KOPT-K1 (cell line): ENCODE results near the gene ANK3.

Source experiments
- H3K27ac ChIP-seq: fragments of 200-600 bp; sonication (generic); 2 replicates; pipeline ENCODE4 v1.5.1; 2016; ENCODE audit warnings: antibody characterized with exemption, mild to moderate bottlenecking, low read depth, low read length; ENCODE audit not compliant: poor library complexity, severe bottlenecking
- H3K36me3 ChIP-seq: fragments of 200-600 bp; sonication (generic); 2 replicates; pipeline ENCODE4 v1.5.1; 2017; ENCODE audit warnings: antibody characterized with exemption, mild to moderate bottlenecking, low read length, moderate library complexity; ENCODE audit not compliant: insufficient read depth
- H3K9me3 ChIP-seq: fragments of 200-600 bp; sonication (generic); 2 replicates; pipeline ENCODE4 v1.5.1; 2017; ENCODE audit warnings: antibody characterized with exemption, low read length, mild to moderate bottlenecking; ENCODE audit not compliant: insufficient read depth, poor library complexity, severe bottlenecking

The ANK3 gene

DNA sequence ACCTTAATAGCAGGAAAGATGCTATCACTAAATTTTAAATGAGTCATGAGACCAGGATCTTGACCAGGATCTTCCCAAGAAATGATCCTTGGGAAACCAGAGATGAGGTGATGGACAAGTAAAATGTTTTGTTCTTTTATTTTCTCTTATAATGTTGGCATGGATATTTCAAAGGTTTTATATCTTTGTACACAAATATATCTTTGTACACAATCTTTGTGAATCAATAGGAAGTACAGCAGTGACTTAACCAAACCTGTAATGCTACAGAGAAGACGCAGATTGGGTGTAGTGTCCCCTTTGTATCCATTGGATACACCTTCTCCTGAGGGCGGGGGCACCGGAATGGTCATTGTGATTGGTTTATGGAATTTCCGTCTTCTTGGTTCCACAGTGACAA is 303.3 kb downstream of the ANK3 start:
- Histone ChIP-seq H3K36me3 (no peaks in the 10 kb centered on the region), H3K9me3 (no peaks in the 10 kb centered on the region), H3K27ac (no peak overlapping the region)

DNA sequence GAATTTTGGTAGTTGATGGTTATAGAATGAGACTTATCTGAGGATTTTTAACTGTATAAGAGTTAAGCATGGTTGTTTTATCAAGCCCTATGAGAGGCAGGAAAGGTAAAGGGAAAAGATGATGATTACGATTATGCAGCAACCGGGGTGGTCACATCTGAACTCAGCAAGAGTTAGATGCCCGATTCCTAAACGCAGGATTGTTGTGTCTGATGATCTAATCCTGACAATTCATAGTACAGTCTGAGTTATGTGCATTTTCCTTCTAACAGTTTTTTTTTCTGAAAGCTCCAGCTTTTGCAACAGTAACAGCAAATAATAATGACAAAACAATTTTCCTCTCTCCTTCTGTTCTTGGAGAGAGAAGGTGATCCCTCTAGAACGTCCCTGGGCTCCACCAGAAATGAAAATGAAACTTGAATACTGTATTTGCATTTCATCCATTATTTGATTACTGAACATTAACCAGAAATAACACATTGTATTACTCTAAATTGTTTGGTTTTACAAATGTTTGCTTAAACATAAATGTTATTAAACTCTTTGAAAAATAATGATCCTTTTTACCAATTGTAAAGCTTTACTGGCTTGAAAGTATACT is 306.8 kb downstream of the ANK3 start:
- Histone ChIP-seq H3K36me3 (no peaks in the 10 kb centered on the region), H3K9me3 (no peaks in the 10 kb centered on the region), H3K27ac (no peak overlapping the region)

DNA sequence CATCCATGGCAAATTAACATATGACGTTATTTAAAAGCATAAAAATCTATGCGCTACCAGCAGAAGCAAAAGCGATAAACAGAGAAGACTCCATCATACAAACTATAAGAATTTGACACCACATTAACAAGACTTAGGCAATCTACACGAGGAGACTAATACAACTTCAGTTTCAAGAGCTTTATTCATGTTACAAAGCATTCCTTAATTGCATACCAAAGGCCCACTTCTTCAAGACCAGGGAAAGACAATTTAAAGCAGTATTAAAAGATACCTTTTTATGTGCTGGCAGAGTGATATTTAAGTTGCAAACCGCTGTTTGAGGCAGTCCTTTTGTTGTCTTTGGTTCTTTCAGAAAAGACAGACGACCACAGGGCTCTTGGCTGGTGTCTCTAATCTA is 307.3 kb downstream of the ANK3 start:
- Histone ChIP-seq H3K36me3 (no peaks in the 10 kb centered on the region), H3K27ac (no peak overlapping the region), H3K9me3 (no peaks in the 10 kb centered on the region)

DNA sequence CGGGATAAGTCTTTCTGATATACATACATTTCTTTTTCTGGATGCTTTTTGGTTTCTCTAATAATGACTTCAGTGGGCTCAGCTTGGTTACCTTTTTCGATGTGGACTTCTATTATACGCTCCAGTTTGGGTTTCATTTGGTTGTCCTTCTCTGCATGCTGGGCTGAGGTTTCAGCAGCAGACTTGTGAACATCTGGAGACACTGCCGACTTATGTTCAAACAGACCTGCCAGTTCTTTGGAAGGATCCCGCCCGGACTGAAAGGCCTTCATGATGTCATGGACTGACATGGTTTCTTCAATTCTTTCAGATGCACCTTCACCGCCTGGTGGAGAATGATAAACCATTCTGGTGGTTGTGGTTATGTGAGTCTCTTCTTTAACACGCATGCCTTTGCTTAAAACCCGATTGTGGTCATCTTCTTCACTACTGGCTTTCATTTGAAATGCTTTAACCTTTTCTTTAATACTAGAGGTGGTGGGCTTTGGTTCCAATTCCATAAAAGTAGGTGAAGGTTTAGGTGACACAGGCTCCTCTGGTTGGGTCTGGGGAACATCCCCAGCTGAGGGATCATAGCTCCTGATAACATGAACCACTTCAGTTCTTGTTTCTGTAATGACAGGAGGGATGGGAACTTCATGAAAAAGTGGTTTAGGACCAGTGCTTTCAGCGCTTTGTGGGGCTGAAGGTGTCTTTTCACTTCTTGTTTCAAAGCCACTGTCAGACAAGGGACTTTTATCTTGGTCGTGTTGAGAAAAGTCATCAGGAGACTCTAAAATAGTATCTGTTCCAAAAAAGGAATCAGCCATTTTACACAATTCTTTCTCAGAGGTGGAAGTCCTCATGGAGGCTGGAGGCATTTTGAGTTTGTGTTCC is 315.7 kb downstream of the ANK3 start:
- no peak overlapping the region for H3K27ac ChIP-seq
- no peaks in the 10 kb centered on the region for H3K9me3 ChIP-seq

DNA sequence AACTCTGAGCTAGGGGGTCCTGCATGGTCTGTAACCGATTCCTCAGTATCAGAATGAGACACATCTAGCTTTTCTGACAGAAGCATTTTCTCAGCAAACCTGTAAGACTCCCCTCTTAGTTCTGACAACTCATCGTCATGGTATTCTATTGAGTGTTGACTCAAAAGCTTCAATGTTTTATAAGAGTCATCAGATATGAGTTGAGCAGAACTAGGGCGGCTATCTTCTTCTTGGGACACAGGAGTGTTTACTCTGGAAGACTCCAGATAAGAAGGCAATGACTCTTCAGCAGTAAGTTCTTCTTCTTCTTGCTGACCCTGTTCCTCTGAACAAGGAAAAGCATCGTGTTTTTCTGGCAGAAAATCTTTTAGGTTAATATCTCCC is 316.3 kb downstream of the ANK3 start:
- H3K27ac ChIP-seq, result no peak overlapping the region

More for the DNA sequence above, 315.7 kb downstream of the ANK3 start:
- no peaks in the 10 kb centered on the region for H3K36me3 ChIP-seq

DNA sequence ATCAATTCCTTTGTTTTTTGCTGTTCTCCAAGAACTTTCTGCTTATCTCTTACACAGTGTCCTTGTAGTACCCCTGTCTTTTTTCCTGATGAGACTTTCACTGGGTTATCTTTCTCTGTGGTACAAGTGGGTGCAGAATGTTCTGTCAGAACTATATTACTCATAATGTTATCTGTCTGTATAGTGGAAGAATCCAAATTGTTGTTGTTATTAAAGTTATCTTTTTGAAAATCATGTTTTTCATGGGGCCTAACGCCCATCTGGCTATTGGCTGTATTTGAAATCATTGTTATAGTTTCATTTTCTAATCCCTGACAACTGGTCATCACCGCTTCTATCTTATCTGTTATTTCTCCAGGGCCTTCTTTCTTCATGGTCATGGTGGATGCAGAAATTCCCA is 320.4 kb downstream of the ANK3 start:
- Histone ChIP-seq H3K27ac (no peak overlapping the region), H3K9me3 (no peaks in the 10 kb centered on the region), H3K36me3 (no peaks in the 10 kb centered on the region)

More for the DNA sequence above, 316.3 kb downstream of the ANK3 start:
- no peaks in the 10 kb centered on the region for H3K36me3 ChIP-seq
- H3K9me3 ChIP-seq, result no peaks in the 10 kb centered on the region

DNA sequence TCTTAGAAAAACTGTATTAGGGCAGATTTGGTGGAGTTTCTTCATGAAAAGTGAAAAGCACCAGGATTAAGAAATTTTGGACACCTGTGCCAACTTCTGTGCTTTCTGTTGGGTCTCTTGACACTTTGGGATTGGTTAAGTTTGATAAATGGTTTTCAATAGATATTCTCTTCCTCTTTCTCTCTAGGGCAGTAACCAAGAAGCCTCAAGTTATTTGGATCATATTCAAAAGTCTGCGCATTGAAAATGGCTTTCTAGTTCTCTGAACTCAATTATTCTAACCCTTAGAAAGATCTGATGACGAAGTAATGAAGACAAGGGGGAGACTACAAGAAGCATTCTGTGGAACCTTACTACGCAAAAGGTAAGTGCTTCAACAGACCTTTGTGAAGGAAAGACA is 339.3 kb downstream of the ANK3 start:
- Histone ChIP-seq H3K9me3 (no peaks in the 10 kb centered on the region), H3K27ac (no peak overlapping the region), H3K36me3 (no peaks in the 10 kb centered on the region)

DNA sequence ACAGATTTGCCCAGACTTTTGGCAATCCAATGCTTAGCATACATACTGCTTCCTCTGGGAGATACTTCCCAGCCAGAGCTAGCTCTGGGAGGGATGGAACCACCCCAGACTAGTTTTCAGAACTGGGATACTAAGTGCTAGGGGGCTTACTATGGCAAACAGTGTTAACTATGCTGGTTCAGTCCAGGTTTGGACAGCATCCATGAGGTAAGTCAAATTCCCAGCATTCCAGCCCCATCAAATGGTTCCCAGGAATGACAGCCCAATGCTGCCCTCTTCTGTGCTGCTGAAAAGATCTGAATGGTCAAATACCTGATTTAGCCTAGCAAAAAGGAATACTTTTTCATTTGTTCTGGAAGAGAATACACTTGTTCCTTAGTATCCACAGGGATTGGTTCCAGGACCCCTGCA is 341.6 kb downstream of the ANK3 start:
- no peaks in the 10 kb centered on the region for H3K9me3 ChIP-seq
- H3K36me3 ChIP-seq, result no peaks in the 10 kb centered on the region
- H3K27ac ChIP-seq, result no peak overlapping the region

DNA sequence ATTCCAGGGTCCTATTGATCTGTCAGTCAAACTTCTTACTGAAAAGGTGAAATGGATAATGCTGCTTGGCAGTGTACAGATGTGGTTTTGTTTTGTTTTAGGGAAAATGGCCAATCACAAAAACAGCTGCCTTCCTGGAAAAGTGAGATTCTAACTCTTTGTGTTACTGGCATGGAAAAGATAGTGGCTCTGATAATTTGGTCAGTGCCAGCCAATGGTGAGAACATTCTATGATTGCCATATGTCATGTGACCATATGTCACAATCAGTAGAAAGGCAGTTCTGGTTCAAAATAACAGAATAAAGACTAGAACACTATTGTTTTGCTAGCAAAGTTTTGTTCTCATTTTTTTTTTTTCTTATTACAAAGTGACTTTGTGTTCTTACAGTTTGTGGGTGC is 344.1 kb downstream of the ANK3 start:
- Histone ChIP-seq H3K36me3 (no peaks in the 10 kb centered on the region), H3K9me3 (no peaks in the 10 kb centered on the region), H3K27ac (no peak overlapping the region)

DNA sequence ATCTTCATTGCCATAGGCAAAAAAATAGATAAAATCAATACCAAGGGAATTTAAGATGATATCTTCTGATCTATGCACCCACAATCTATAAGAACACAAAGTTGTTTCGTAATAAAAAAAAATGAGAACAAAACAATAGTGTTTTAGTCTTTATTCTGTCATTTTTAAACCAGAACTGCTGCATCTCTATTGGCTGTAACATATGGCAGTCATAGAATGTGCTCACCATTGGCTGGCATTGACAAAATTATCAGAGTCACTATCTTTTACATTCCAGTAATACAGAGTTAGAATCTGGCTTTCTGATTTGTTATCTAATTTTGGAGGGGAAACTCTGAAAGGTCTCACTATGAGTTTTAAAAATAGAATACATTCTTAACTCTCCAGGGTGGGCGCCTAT is 344.7 kb downstream of the ANK3 start:
- H3K27ac ChIP-seq, result no peak overlapping the region
- no peaks in the 10 kb centered on the region for H3K36me3 ChIP-seq
- no peaks in the 10 kb centered on the region for H3K9me3 ChIP-seq

DNA sequence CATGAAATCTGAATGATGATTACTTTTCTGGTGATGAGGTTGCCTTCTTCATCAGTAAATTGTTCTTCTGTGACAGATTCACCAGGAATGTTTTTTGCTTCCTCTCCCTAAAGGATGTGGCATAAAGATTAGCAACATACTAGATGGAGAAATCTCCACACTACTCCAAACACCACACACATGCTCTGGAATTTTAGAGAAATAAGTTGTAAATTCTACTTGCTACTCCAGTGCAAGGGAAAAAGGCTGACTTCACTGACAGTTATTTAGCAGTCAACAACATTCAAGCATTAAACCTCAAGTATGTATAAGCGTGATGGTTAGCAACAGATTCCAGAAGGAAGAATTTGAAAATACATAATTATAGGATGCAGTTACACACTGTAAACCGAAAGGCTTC is 345.4 kb downstream of the ANK3 start:
- H3K9me3 ChIP-seq, result no peaks in the 10 kb centered on the region
- H3K27ac ChIP-seq, result no peak overlapping the region

DNA sequence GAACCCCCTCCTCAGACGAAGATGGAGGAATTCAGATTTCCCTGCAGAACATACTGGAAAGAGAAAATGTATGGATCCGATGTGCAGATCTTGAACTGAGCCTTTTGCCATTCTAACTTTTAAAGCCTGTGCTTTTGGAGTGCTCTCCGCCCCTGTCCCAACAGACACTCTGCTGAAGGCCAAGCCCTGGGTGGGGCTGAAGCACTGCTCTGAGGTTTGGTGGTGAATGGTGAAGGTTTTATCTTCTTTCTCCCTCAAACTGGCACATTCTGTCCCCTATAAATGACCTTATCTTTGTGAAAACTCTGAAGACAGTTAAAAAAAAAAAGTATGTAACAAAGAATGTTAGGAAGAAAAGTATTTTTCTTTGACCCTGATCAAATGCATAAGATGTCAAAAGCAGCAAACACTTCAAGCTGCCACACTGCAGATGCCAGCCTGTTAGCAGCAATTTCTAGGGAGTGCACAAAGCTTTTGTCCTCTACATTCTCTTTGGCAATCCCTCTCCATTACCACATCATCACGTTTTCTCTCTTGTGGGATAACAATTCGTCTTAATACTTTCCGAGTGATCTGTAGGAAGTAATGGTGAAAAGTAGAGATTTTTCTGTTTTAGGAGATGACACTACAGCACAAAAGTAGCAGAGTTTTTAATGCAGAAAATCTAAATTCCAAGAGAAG is 346.0 kb downstream of the ANK3 start:
- Histone ChIP-seq H3K9me3 (no peaks in the 10 kb centered on the region), H3K36me3 (no peaks in the 10 kb centered on the region), H3K27ac (no peak overlapping the region)

More for the DNA sequence above, 345.4 kb downstream of the ANK3 start:
- H3K36me3 ChIP-seq, result no peaks in the 10 kb centered on the region

DNA sequence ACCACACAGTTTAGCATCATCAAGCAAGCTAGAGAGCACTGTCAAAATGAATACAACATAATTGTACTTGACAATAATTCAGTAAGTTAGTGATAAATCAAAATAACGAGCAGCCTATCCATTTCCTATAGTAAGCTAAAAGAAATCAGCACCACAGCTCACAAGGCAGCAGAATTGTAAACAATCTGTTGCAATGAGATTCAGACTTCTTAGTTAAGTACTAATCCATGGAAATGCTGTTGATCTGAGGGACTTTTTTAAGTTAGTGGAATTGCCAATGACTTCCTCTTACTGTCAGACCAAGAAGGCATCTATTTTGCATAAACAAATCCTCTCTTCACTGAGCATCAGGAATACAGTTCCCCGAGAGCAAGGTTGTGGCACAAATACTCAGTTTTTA is 346.8 kb downstream of the ANK3 start:
- no peak overlapping the region for H3K27ac ChIP-seq
- H3K36me3 ChIP-seq, result no peaks in the 10 kb centered on the region
- H3K9me3 ChIP-seq, result no peaks in the 10 kb centered on the region

DNA sequence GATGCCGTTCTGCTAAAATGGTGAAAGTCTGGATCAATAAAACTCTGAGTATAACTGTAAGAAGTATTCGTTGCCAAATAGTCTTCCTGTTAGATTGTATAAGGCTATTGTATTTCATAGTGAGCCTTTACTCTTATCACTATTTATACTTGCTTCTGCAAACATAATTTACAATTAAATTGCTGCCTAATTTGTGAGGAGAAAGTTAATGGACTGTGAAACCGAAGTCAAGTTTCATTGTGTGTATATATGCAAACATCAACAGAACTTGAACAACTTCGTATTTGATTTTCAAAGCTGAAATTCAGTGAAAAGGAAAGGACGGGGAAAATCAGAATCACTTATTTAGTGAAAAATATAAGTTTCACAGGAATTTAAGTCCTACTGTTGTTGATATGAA is 347.4 kb downstream of the ANK3 start:
- Histone ChIP-seq H3K27ac (no peak overlapping the region), H3K9me3 (no peaks in the 10 kb centered on the region), H3K36me3 (no peaks in the 10 kb centered on the region)

DNA sequence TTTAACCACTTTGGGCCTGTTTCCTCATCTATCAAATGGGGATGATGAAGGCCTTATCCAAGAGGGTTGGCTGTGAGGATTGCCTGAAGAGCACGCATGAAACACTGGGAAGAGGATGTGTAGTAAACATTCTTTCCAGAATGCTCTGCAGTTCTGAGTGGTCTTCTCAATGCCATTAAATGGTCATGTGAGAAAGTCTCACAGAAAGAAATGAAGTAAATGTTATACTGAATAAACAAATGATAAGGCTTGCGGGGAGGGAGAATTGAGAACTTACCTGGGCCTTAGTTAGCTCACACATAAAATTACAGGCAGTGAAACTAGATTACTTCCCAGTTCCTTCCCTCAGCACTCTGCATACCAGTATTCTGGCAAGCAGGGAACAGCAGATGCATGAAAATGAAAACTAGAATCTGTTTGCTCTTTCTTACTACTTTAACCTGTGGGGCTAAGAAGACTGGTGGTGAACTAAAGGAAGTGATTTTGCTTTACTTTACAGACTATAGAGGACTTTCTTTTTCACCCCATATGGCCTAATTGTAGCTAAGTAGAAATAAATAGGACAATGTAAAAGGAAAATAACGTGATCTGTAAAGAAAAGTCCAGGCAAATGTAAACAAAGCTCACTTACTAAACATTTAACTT is 348.1 kb downstream of the ANK3 start:
- Histone ChIP-seq H3K27ac (no peak overlapping the region), H3K36me3 (no peaks in the 10 kb centered on the region)

More for the DNA sequence above, 348.1 kb downstream of the ANK3 start:
- H3K9me3 ChIP-seq, result no peaks in the 10 kb centered on the region
